GM10266 (cell line): ENCODE data around the gene PICK1.

Experiments
- DNase-seq: peaks from one replicate; pipeline ENCODE4 v3.0.0; 2012; ENCODE audit errors: extremely low spot score
- TF ChIP-seq, protein P1 (sequence below): IDR thresholded peaks from 2 replicates; pipeline ENCODE4 v1.5.1; 2012; ENCODE audit warnings: mild to moderate bottlenecking, low read depth; ENCODE audit not compliant: control insufficient read depth, insufficient read depth; ENCODE audit errors: missing control alignments

PICK1 gene

DNA sequence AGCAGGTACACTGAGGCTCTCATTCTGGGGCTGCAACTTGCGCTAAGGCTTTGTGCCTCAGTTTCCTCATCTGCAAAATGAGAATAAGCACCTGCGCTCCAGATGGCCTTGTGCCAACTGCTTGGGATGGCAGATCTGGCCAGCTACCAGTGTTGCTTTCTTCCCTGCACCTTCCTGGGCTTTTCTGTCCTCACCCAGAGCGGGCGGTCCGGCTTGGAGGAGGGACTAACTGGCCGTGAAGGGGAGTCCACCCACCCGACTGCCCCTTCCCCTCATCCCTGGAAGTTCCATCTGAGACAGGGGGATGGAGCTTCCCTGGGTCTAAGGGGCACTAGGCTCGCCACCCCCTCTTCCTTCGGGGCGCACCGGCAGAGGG lies 23.3 kb downstream of the PICK1 start:
- TF ChIP-seq, protein P1, sequence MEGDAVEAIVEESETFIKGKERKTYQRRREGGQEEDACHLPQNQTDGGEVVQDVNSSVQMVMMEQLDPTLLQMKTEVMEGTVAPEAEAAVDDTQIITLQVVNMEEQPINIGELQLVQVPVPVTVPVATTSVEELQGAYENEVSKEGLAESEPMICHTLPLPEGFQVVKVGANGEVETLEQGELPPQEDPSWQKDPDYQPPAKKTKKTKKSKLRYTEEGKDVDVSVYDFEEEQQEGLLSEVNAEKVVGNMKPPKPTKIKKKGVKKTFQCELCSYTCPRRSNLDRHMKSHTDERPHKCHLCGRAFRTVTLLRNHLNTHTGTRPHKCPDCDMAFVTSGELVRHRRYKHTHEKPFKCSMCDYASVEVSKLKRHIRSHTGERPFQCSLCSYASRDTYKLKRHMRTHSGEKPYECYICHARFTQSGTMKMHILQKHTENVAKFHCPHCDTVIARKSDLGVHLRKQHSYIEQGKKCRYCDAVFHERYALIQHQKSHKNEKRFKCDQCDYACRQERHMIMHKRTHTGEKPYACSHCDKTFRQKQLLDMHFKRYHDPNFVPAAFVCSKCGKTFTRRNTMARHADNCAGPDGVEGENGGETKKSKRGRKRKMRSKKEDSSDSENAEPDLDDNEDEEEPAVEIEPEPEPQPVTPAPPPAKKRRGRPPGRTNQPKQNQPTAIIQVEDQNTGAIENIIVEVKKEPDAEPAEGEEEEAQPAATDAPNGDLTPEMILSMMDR = no peak
- DNase-seq = no peak

DNA sequence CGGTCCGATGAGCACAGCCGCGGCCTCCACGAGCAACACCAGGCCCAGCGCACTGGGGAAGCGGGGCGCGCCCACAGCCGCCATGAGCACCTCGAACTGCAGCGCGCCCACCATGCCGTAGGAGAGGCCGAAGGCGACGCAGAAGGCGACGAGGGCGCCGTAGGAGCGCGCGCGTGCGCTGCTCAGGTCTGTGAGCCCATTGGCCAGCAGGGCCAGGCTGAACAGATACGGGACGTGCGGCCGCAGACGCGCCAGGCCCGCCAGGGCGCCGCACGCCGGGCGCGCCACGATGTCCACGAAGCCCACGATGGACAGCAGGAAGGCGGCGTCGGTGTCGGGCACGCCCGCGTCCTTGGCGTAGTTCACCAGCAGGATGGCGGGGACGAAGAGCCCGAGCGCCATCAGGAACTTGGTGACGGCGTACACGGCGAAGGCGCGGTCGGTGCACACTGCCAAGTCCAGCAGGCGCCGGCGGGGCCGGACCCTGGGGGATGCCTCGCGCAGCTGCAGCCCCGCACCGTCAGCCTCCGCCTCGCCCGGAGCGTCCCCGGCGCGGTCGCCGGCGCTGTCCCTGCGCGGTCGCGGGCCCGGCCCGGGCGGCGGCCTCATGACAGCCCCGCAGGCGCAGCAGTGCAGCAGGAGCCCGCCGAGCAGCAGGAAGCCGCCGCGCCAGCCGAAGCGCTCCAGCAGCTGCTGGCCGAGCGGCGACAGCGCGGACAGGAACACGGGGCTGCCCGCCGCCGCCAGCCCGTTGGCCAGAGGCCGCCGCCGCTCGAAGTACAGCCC lies 23.8 kb downstream of the PICK1 start:
- no peak for DNase-seq
- TF ChIP-seq, protein P1 = no peak

DNA sequence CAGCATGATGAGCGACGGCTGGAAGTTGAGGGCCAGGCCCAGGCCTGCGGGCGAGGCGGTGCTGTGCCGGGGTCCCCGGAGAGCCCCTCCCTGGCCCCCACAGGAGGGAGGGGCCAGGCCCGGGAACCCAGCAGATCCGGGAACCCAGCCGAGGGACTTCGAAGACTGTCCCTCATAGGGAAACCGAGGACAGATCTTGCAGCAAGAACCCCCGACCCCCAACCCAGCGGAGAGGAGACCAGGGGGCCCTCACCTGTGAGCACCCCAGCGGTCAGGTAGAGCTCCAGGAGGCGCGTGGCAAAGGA lies 24.4 kb downstream of the PICK1 start:
- TF ChIP-seq, protein P1 = no peak
- no peak for DNase-seq

DNA sequence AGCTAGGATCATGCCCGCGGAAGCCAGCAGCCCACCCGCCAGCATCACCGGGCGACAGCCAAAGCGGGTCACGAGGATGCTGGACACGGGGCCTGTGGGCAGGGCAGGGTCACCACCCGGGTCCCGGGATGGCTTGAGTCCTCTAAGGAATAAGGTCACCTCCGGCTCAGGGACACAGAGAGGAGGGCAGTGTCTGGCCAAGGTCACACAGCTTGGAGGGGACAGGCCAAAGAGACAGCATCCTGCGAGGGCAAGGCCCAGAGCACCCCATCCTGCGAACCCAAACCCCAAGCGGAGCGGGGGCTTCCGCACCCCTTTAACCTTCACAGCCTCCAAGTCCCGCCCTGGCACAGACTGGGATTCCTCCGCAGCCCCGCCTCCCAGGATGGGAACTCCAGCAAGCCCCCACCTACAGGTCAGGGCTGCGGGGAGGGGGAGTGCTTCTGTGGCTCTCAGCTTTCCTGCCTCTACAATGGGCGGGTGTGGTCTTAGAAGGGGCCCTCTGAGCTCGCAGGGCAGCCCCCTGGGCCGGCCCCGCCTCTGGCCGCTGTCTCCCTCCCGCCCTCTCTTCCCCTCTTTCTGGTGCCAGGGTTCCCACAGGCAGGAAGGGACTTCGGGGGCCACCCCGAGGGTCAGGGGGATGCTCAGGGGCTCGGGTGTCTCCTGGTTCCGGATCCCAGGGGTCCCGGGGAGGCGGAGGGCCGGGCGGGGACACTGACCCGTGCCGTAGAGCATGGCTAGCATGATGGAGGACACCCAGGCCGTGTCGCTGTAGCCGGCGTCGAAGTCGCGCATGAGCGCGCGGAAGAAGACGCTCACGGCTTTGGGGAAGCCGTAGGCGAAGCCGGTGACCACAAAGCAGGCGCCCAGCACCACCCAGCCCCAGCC lies 25.0 kb downstream of the PICK1 start:
- DNase-seq = peak; percentile 61
- TF ChIP-seq, protein P1 = no peak

DNA sequence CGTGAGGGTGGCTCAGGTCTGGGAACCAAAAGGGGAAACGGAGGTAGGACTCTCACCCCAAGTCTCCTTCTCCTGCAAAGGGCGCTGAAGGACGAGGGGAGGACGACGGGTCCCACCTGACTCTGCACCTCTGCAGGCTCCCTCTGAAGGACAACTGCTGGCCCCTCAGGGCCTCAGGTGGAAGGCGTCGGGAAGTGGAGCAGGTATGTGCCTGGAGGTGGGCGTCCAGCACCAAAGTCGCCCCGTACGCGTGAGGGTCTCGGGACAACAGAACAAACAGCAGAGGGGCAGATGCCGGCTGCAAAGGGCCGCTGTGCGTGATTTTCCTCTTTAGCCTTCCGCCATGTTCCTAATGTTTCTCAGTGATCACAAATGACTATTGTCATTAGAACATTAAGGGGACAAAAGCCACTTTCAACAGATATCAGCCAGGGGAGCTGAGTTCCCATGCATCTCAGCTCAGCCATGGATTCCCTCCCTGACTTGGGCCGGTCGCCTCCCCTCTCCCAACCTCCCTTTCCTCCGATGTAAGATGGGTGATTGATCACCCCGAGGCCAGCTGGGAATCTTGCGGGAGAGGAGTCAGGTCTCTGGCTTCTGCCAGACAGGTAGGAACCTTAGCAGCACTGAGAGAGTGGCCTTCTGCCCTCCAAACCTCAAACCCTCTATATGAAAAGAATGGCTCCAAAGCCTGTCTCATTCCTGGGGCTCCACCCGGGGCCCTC lies 25.9 kb downstream of the PICK1 start:
- TF ChIP-seq, protein P1 = no peak
- no peak for DNase-seq

DNA sequence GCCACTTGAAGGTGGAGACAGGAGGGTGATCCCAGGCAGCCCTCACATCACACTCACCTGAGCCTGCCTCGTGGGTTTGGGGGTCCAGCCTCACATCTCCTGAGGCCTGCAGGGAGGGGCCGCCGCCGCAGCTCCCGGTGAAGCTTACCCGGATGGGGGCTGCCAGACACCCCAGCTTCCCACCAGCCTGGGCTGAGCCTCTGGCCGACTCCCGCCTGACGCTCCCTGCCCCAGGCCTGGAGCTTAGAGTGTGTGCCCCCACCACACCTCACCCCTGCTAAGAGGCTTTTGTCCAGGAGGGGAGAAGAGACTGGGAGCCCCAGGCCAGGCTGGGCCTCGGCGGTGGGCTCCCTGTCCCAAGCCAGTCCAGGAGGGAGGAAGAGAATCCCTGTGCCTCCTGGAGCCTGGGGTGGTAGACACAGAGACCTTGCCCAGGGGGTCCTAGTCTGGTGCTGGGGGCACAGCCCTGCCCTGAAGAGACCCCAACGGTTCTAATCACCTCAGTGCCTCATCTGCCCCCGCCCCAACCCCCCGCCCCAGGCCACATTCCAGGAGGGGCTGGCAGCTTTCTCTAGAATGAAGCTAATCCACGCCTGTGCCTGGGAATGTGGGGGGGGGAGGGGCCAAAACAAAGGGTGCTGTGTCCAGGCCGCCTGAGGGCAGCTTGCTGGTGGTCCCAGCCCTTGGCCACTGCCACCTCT lies 26.9 kb downstream of the PICK1 start, which contains the start of gene SLC16A8:
SLC16A8 (minus strand) TSS at position 254 of the 701 bp plus-strand sequence. CDS start 1,311 bp downstream, outside the sequence.
- DNase-seq = no peak
- TF ChIP-seq, protein P1 = no peak
